GM21737 (cell line): Measurements from ENCODE around the gene GRID2.

Experiments
- ATAC-seq: cut with Tn5 transposase; IDR thresholded peaks from one replicate; pipeline ENCODE4 v1.9.1; 2021; ENCODE audit warnings: mild to moderate bottlenecking, moderate library complexity; ENCODE audit not compliant: unreplicated experiment

Gene GRID2

DNA sequence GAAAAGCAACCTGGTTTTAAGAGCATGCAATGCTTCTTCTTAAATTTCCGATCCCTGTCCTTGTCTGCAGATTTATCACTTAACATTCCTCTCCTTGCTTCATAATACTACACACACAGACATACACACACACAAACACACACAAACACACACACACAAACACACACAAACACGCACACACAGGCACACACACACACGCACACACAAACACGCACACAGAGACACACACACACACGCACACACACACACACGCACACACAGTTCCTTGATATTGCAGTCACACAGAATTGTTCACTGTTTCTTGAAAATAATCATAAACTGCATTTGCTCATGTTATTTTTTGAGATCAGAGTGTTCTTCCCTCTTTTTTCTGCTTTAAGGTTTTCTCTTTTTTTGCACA is 1066.5 kb downstream of the GRID2 start:
- ATAC-seq = no peak

DNA sequence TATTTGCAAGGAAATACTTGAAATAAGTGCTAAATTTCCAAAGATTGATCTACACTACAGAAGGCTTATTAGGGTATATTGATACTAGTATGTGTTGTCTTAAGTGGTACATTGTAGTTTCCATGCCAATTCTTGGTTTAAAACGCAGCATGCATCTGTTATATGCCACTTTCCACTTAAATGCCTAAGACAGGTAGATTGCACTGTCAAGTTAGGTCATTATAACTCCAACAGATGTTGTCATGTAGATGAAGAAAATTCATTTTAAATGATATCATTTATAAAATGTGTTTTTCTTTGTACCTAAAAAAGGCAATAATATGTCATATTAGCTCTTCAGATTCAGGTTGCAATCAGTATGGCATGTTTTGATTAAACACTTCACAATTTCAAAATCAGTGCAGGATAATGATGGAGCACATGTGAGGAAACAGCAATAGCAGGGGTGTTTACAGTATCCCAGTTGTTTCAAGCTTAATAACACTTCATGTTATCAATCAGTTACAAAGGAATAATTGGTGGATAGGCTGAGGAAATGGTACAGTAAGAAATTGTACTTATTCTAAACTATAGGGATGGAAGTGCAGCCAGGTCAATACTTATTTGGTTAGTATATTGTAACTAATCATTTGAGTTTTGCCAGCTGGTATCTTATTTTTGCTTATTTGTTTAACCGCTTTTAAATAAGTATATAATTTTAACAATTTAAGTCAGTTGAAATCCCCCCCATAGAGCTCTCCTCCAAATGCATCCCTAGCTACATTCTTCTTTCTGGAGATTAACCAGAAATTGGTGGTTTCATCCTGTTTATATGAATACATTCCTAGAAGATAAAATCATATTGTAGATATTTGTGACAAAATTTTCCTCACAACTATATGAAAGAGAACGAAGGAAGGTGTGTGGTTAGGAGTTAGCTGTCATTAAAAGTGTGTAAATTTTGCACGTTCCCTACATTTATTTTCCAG is 1070.4 kb downstream of the GRID2 start:
- ATAC-seq = no peak

DNA sequence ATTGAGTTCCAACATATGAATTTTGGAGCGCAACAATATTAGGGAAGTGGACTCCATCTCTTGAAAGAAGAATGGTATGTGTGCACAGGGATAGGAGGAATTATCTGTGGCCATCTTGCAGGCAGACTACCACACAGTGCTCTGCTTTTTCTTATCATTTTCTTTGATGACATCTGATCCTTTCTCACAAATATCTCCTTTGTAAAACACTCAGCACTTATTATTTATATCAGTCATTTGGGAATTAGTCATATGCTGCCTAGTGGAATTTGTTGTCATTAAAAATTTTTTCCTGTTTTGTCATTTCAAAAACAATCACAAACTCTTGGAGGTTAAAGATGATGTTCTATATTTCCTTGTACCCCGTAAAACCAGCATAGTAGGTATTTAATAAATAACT is 1080.5 kb downstream of the GRID2 start:
- ATAC-seq = no peak

DNA sequence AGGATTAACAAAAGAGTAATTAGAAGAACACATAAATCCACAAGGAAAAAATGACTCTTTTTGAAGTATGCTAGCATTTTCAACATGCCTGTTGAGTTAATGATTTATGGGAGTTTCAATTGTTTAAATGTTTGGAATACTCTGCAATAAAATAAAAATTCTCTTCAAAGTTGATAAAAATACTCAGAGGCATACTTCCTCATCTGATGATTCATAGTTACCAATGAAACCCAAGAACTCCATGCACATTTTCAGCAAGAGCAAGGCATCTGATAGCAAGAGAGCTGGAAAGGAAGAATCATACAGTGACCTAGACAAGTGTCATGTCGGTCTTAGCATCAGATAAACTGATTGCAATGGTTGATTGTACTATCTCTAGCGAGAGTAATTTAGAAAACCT is 1081.1 kb downstream of the GRID2 start:
- no peak for ATAC-seq

DNA sequence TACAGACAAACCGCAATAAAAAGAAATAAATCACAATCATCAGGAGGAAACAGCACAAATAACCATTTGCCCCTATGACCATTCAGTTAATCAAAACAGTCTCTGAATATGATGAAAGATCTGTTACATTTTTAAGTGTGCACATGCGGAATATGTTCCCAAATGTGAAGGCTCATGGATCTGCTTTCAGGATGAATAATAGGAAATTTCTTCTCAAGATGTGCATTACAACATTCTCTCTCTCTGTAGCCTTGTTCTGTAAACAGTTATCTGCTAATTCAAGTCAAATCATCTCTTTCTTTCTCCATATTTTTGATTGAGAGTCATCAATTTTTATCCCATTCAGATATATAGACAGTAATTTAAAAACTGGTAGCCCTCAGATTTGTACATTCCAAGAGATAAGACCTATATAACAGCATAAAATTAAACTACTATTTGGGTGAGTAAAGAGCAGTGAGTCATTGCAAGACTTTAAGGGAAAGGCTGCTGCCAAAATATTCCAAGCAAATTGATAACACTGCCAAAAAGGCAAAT is 1090.8 kb downstream of the GRID2 start:
- no peak for ATAC-seq

DNA sequence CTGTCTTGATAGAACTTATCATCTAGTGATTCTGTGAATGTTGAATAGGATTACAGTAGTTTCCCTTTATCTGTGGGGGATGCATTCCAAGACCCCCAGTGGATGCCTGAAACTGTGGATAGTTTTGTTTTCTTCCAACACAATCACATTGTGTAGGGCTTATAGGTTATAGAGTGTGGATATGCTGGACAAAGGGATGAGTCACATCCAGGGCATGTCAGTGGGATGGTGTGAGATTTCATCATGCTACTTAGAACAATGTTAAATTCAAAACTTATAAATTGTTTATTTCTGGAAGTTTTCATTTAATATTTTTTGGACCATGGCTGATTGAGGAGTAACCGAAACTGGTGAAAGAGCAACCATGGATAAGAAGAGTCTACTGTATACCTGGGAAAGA is 1092.5 kb downstream of the GRID2 start:
- ATAC-seq = no peak

DNA sequence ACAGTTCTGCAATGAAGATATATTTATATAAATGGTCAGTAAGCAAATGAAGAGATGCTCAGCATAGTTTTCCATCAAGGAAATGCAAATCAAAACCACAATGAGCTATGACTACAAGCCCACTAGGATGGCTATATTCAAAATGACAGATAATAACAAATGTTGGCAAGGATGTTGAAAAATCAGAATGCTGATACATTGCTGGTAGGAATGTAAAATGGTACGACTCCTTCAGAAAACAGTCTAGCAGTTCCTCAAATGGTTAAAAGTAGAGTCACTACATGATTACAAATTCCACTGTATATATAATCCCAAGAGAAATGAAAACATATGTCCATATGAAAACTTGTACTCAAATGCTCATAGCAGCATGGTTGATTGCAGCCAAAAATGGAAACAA is 1099.8 kb downstream of the GRID2 start:
- no peak for ATAC-seq

DNA sequence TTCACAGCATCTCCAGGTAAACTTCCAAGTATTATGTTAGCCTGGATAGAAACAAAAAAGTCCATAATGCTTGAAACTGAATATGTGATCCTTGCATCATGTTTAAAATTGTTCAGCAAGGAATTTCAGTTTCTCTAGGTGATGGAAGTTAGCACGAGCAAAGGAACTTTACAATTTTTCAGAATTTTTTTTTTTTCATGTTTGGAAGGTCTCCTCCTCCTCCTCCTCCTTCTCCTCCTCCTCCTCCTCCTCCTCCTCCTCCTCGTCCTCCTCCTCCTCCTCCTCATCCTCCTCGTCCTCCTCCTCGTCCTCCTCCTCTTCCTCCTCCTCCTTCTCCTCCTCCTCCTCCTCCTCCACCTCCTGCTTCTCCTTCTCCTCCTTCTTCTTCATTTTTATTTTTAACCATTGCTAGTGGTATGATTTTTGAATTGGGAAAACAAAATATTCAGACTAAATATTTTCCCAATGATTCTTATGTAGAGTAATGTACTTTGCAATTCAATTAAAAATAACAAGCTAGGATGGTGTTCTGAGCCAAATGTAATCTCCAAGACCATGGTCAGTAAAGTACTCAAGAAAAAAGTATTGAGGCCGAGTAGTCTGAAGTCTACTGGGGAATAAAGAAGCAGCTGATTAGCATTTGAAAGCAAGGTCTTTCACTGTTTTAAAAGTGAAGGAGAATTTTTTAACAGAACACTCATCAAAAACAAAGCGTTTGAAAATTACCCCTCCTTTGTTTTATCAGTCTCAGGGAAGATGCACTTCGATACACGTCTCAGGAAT is 1103.9 kb downstream of the GRID2 start:
- no peak for ATAC-seq

DNA sequence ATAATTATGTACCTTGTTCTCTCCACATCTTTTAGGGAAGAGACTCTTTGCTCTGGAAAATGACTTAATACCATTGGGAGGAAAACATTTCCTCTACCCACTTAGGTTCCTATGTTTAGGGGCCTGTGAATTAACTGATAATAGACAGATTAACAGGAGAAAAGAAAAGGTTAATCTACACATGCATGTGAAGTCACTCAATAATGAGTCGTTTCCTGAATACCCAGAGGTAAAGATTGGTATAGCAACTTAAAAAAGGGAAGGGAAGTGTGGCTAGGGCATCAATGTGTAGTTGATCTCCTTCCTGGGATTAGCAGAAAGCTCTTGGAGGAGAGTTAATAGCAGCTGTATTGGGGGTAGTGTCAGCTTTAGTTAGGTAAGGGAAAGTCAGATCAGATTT is 1105.3 kb downstream of the GRID2 start:
- ATAC-seq = no peak

DNA sequence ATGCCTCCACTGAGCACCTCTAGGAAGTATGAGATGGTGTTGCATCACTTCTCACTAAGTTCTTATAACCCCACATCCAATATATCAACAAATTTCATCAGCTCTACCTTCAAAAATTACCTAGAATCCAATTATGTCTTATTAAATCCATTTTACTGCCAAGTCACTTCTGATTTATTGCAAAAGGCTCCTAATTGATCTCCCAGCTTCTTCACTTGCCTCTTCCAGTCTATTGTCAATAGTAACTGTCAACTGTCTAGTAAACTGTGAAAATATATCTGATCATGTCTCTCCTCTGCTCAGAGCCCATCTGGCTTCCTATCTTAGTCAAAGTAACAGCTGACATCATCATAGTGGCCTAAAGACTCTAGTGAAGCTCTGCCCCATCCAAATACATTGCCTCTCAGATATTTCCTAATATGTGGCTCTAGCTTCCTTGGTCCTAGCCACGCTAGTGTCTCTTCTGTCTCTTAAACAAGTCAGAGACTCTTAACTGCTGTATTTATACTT is 1110.3 kb downstream of the GRID2 start:
- no peak for ATAC-seq

DNA sequence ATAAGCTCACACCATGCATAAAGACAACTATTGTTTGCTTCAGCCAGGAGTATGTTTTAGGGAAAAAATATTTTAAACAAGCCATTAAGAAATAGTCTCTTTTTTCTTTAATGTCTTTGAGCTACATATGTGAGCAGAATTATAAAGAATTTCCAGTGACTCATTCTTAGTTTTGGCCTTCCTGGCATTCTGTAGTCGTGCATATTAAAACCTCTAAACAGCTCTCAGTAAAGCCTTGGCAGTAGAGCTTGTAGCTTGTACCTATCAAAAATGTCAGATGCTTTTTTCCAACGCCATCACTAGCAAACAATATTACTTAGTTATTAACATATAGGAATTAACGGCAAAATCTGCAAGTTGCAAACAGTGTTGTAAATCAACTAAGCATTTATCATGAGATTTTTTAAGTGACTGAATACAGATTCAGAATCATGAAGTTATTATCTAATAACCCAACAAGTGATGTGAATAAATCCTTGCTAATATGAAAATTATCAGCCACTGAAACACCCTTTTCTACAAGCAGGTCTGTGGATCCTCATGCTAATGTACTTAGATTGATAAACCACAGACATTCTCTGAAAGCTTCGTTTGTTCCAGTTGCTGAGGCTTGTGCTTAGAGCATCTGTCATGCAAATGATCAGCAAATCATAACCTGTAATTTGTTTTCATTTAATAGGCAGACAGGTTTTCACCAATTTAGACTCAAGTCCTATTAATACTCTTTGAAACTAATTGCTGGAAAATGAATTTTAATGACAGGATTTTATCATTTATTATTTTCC is 1112.8 kb downstream of the GRID2 start:
- ATAC-seq = no peak

DNA sequence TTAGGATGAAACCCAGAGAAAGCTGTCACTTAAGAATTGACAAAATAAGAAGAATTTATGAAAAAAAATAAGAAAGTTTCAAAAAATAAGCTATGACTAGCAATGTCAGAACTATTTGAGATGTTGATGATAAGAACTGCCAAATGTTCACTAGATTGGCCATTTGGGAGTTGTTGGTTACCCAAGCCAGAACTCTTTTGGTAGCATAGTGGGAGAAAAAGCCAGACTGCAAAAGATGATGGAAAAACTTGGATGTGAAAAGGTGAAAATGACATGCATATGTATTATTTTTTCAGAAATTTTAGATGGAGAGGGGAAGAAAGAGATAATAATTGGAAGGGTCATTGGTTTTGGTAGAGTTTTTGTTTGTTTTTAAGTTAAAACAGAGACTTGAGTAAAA is 1127.6 kb downstream of the GRID2 start:
- ATAC-seq = no peak

DNA sequence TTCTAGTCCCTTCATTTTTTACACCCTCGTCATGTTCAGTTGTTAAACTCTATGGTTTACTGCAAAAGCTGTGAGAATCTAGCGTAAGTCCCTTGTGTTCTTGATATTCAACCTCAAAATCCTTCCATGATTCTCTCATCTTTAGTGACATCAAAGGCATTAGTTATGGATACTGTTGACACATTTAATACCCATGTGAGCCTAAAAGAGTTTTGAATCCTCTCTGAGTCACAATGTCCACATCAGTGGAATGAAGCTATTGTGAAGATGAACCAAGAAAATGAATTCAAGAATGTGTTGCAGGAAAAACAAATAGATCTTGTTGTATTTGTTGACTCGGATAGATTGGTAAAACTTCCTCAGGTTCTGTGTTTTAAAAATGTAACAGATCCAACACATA is 1130.1 kb downstream of the GRID2 start:
- no peak for ATAC-seq

DNA sequence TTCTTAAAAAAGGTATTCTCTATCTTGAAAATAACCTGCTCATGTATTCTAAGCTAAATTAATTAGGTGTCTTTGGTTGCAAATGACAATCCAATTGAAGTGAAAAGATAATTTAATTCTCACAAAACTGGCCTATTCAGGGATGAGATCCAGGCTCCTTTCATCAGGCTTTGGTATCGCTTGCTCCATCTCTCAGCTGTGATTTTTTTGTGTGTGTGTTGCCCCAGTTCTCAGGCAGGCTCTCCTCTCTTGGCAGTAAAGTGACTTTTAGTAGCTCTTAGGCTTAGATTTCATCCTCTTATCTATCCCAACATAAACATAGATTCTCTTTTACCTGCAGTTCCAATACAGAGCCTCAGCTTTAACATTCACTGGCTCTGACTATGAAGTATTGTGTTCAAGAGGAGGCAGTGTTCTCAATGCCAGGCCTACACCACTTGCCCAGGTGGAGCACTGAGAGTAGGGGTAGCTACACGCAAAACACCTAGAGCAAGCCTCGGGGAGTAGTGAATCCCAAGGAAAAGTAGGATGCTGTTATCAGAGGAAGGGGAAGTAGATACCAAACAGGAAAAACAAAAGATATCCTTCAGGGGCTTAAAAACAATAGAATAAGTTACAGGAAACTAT is 1132.3 kb downstream of the GRID2 start:
- ATAC-seq = no peak

DNA sequence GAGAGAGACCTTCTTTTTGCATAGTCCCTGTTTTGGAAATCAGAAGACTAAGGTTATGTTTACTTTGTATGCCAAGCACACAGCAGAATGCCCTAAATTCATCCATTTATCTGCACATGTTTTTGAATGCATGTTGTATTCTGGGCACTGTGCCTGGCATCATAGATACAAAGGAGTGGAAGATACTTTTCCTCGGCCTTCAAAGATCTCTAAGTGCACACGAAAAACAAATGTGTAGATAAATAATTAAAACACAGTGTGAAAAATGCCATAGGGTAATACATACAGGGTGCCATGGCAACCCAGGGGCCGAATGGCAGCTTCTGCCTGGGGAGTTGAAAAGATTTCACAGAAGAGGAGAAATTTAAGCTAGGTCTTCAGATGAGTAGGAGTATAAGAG is 1134.2 kb downstream of the GRID2 start:
- no peak for ATAC-seq

DNA sequence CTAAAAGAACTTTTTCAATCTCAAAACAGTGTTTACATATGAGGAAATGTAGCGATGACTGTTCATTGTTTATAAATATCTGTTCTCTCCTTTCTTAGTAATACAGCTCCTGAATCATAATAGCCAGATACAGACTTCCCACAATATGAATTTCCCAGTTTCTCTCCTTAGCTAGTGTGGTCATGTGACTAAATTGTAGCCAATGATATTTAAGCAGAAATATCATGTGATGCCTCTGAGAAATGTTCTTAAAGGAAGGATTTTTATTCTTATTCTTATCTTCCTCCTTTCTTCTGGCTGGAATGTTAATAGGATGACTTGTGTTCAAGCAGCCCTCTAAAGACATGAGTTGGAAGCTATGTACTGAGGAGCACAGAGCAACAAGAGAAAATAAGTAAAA is 1141.1 kb downstream of the GRID2 start:
- ATAC-seq = no peak

DNA sequence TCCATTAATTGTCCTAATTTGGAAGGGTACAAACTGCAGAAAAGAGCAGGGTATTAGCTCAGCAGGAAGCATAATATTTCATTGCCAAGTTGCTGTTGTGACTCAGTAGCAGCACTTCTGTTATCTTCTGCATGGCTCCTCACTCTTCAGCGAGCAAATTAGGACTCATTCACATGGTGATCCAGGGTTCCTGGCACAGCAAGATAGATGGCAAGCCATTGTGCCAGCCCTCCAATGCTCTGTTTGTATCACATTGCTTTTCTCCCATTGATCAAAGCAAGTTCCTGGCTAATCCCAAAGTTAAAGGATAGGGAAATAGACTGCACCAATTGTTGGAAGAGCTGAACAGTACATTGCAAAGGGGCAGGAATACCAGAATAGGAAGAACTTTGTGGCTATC is 1142.3 kb downstream of the GRID2 start:
- no peak for ATAC-seq

DNA sequence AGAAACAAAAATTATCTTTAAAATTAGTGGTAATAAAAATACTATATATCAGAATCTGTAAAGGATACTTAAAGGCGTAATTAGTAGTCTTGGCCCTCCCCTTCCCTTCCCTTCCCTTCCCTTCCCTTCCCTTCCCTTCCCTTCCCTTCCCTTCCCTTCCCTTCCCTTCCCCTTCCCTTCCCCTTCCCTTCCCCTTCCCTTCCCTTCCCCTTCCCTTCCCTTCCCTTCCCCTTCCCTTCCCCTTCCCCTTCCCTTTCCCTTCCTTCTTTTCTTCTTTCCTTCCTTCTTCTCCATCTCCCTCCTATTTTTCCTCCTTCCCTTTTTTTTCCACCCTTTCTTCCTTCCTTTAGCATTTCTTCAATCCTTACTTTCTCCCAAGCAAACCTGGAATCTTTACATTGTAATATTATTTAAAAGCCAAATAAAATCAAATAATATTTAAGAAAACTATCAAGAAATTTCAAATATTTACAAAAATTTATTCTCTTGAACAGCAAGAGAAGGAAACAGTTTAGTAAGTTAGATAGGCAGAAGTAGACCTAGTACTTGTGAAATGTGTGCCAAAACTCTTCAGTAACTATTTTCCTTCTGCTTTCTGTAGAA is 1145.0 kb downstream of the GRID2 start:
- no peak for ATAC-seq

DNA sequence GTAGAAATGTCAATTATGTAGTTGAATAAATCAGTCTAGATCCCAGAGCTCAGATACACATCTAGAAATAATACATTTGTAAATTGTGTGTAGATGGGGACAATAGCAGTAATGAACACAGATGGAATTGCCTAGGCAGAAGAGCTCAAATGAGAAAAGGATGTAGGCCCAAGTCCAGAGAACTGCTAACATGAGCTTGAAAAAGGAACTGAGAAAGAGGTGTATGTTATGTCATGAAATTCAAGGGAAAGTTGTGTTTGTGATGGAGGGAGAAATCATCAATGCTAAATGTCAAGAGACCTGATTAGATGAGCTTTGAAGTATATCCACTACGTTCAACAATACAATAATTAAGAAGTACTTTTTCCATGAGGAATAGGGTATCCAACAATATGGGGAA is 1148.2 kb downstream of the GRID2 start:
- ATAC-seq = no peak

DNA sequence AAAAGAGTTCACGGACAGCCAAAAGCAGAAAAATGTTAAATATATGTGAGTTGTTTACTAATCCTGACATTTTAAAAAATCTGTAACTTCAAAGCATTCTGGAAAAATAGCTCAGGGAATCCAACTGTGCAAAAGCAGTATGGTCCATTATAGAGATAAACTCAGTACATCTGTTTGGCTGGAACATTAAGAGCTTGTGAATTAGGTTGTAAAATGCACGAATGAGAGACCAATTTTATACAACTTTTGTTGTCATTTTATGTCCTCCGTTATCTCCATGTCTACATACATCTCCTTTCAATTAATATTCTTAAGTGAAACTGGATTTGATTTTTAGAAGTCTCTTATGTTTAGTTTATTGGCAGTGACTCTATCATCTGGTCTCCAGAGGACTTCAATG is 1157.8 kb downstream of the GRID2 start:
- ATAC-seq = no peak
